BE2C (cell line): ENCODE data around the gene HIVEP3.

Source experiments
- DNase-seq: peaks from one replicate; pipeline ENCODE4 v3.0.0-alpha.2; 2020
- H3K27me3 ChIP-seq: fragments of 250-450 bp; sonication (Bioruptor Pico); 2 replicates; pipeline ENCODE4 v1.5.1; 2020; ENCODE audit warnings: mild to moderate bottlenecking
- H3K36me3 ChIP-seq: fragments of 250-450 bp; sonication (Bioruptor Pico); 2 replicates; pipeline ENCODE4 v1.5.1; 2020; ENCODE audit warnings: mild to moderate bottlenecking
- H3K4me1 ChIP-seq: fragments of 250-450 bp; sonication (Bioruptor Pico); 2 replicates; pipeline ENCODE4 v1.5.1; 2020
- H3K4me3 ChIP-seq: 2 replicates; pipeline ENCODE4 v1.5.1; 2011; ENCODE audit warnings: low read depth, low read length
- H3K9me3 ChIP-seq: fragments of 250-450 bp; sonication (Bioruptor Pico); 2 replicates; pipeline ENCODE4 v1.5.1; 2020
- CTCF ChIP-seq: IDR thresholded peaks from 2 replicates; pipeline ENCODE4 v1.5.1; 2012; ENCODE audit warnings: mild to moderate bottlenecking, low read depth, low read length

Gene HIVEP3

GRCh38 chr1:41811051-41811795, 107.5 kb downstream of the HIVEP3 start:
- H3K4me3 ChIP-seq = no peak overlapping the region
- H3K36me3 ChIP-seq = no peaks in the 10 kb centered on the region
- no peaks in the 10 kb centered on the region for H3K27me3 ChIP-seq
- H3K9me3 ChIP-seq = no peaks in the 10 kb centered on the region
- no peak for TF ChIP-seq CTCF
- H3K4me1 ChIP-seq = no peaks in the 10 kb centered on the region
- DNase-seq = no peak

- no peak for DNase-seq
- Histone ChIP-seq H3K9me3 (no peaks in the 10 kb centered on the region), H3K36me3 (no peaks in the 10 kb centered on the region), H3K27me3 (no peaks in the 10 kb centered on the region), H3K4me1 (no peaks in the 10 kb centered on the region), H3K4me3 (no peak overlapping the region)
- TF ChIP-seq CTCF = no peak
Observed at GRCh38 chr1:41810446-41810845, 108.3 kb downstream of the HIVEP3 start.

- TF ChIP-seq CTCF = no peak
- no peaks in the 10 kb centered on the region for H3K27me3 ChIP-seq
- DNase-seq = no peak
- H3K9me3 ChIP-seq = no peaks in the 10 kb centered on the region
- H3K36me3 ChIP-seq = no peaks in the 10 kb centered on the region
- H3K4me1 ChIP-seq = no peaks in the 10 kb centered on the region
- no peak overlapping the region for H3K4me3 ChIP-seq
Observed at GRCh38 chr1:41809692-41810091, 109.0 kb downstream of the HIVEP3 start.

- Histone ChIP-seq H3K4me1 (no peaks in the 10 kb centered on the region), H3K9me3 (no peaks in the 10 kb centered on the region), H3K36me3 (no peaks in the 10 kb centered on the region), H3K4me3 (no peak overlapping the region), H3K27me3 (no peaks in the 10 kb centered on the region)
- no peak for DNase-seq
- TF ChIP-seq CTCF = no peak
Observed at GRCh38 chr1:41807390-41807789, 111.3 kb downstream of the HIVEP3 start.

- Histone ChIP-seq H3K4me3 (no peak overlapping the region), H3K9me3 (no peaks in the 10 kb centered on the region), H3K27me3 (no peaks in the 10 kb centered on the region), H3K4me1 (no peaks in the 10 kb centered on the region), H3K36me3 (no peaks in the 10 kb centered on the region)
- DNase-seq = no peak
- no peak for TF ChIP-seq CTCF
Observed at GRCh38 chr1:41806472-41807155, 112.1 kb downstream of the HIVEP3 start.
